Endothelial cell of umbilical vein (primary cell): ENCODE results near the gene DCHS2. TPM values are rescaled to one million over a fixed set of nuclear protein-coding genes. Genes with fewer than 3 reads are reported as not detected.

Experiments used
- BruUV-seq: library from RNA; stranded (reverse); fragments of 400-500 nt; replicated peaks from 2 replicates; lab custom pipeline; 2021; lab: Mats Ljungman, UMichigan
- CTCF ChIA-PET: fragments of 300-600, 350-600 bp; sonication (Branson Sonifier 250); formaldehyde crosslinking; loops from one replicate; lab custom pipeline; 2021; ENCODE audit warnings: antibody characterized with exemption, inconsistent platforms; lab: Charles Lee
- POLR2A ChIA-PET: fragments of 300-600, 350-600 bp; sonication (Branson Sonifier 250); formaldehyde crosslinking; loops from one replicate; lab custom pipeline; 2021; ENCODE audit warnings: antibody characterized with exemption, inconsistent platforms; lab: Charles Lee
- DNase-seq: peaks from one replicate; pipeline ENCODE4 v3.0.0-alpha.2; 2011; ENCODE audit warnings: low read depth, low spot score
- FAIRE-seq: peaks from 2 replicates; lab custom pipeline; 2011; peaks lifted over from hg19 to GRCh38; lab: Jason Lieb, UNC
- H2AFZ ChIP-seq: 2 replicates; pipeline ENCODE4 v1.6.0; 2012; ENCODE audit warnings: low read depth, low read length, control low read depth, inconsistent platforms
- H3K27ac ChIP-seq: 2 replicates; pipeline ENCODE4 v1.5.1; 2011; ENCODE audit warnings: low read depth, mild to moderate bottlenecking, control low read depth, low read length, moderate library complexity; ENCODE audit not compliant: insufficient read depth
- H3K27me3 ChIP-seq, 2 experiments: 2 replicates each; pipeline versions ENCODE4 v1.6.0 to v1.6.1; 2011; ENCODE audit warnings: low read length in 2 of 2, mixed read lengths in 1 of 2; ENCODE audit not compliant: control insufficient read depth in 2 of 2, insufficient read depth in 2 of 2
- H3K36me3 ChIP-seq, 2 experiments: 2 replicates in 1 of 2; 3 replicates in 1 of 2; pipeline ENCODE4 v1.5.1; 2011; ENCODE audit warnings: low read length in 2 of 2, mild to moderate bottlenecking in 1 of 2, moderate library complexity in 1 of 2; ENCODE audit not compliant: control insufficient read depth in 2 of 2, insufficient read depth in 2 of 2; ENCODE audit errors: extremely low read depth in 1 of 2
- H3K4me1 ChIP-seq: 3 replicates; pipeline ENCODE4 v1.5.1; 2011; ENCODE audit warnings: mild to moderate bottlenecking, low read length; ENCODE audit not compliant: control insufficient read depth, insufficient read depth; ENCODE audit errors: extremely low read depth
- H3K4me2 ChIP-seq: 2 replicates; pipeline ENCODE4 v1.6.1; 2011; ENCODE audit warnings: low read length, control low read depth, mixed read lengths; ENCODE audit not compliant: insufficient read depth
- H3K4me3 ChIP-seq, 3 experiments: fragments of 200-600 bp in 1 of 3; sonication (generic), shearing (Covaris generic) in 1 of 3; replicated peaks in 1 of 3; 2 replicates each; pipeline ENCODE4 v1.5.1; 2011 to 2016; ENCODE audit warnings: control low read depth in 3 of 3, low read length in 3 of 3, mild to moderate bottlenecking in 2 of 3, inconsistent platforms in 1 of 3, low read depth in 1 of 3, moderate library complexity in 1 of 3; ENCODE audit not compliant: insufficient read depth in 1 of 3
- H3K79me2 ChIP-seq: 2 replicates; pipeline ENCODE4 v1.6.0; 2012; ENCODE audit warnings: low read length, inconsistent platforms; ENCODE audit not compliant: control insufficient read depth, insufficient read depth
- H3K9ac ChIP-seq: replicated peaks from 2 replicates; pipeline ENCODE3; 2011; ENCODE audit warnings: low read length, control low read depth; ENCODE audit not compliant: insufficient read depth; ENCODE audit errors: extremely low read depth
- H3K9me1 ChIP-seq: replicated peaks from 3 replicates; pipeline ENCODE4 v1.6.0; 2011; ENCODE audit warnings: mild to moderate bottlenecking, low read length; ENCODE audit not compliant: control insufficient read depth, insufficient read depth; ENCODE audit errors: extremely low read depth
- H3K9me3 ChIP-seq: replicated peaks from 2 replicates; pipeline ENCODE4 v1.5.1; 2012; ENCODE audit warnings: low read length, inconsistent platforms; ENCODE audit not compliant: control insufficient read depth, insufficient read depth
- H4K20me1 ChIP-seq: replicated peaks from 2 replicates; pipeline ENCODE3; 2011; ENCODE audit warnings: mild to moderate bottlenecking, low read length; ENCODE audit not compliant: control insufficient read depth, insufficient read depth; ENCODE audit errors: extremely low read depth
- CTCF ChIP-seq, 2 donors: IDR thresholded peaks; 1 replicate in 1 of 2; 2 replicates in 1 of 2; pipeline ENCODE4 v1.5.1; 2011; ENCODE audit warnings: low read length in 2 of 2, mild to moderate bottlenecking in 2 of 2, moderate library complexity in 2 of 2, control low read depth in 1 of 2, inconsistent platforms in 1 of 2, low read depth in 1 of 2; ENCODE audit not compliant: insufficient read depth in 1 of 2; ENCODE audit errors: extremely low read depth in 1 of 2
- EZH2 ChIP-seq: IDR thresholded peaks from 2 replicates; pipeline ENCODE4 v1.6.1; 2012; ENCODE audit warnings: borderline replicate concordance, low read depth, mild to moderate bottlenecking, moderate library complexity, low read length, inconsistent platforms; ENCODE audit not compliant: severe bottlenecking
- FOS ChIP-seq: IDR thresholded peaks from 2 replicates; pipeline ENCODE4 v1.6.1; 2011; ENCODE audit warnings: mild to moderate bottlenecking, low read length, moderate library complexity, borderline replicate concordance; ENCODE audit not compliant: insufficient read depth
- GATA2 ChIP-seq: IDR thresholded peaks from 2 replicates; pipeline ENCODE4 v1.7.0; 2011; ENCODE audit warnings: low read depth, mild to moderate bottlenecking, moderate library complexity, mixed read lengths, low read length; ENCODE audit not compliant: insufficient read length, insufficient read depth
- MYC ChIP-seq: IDR thresholded peaks from one replicate; pipeline ENCODE4 v1.6.1; 2011; ENCODE audit warnings: mild to moderate bottlenecking, low read depth, low read length
- dilution Hi-C: fragments of 300-500 bp; cut with MboI; formaldehyde crosslinking; loops from one replicate; pipeline ENCODE4 v1.15.0; 2019; ENCODE audit warnings: low sequenced_read_pairs; ENCODE audit not compliant: extremely low pct_ligation_motif_present
- intact Hi-C: fragments of 100-400 bp; cut with micrococcal nuclease; formaldehyde crosslinking; loops from one replicate; pipeline ENCODE4 v1.10.0; 2022
- polyA plus RNA-seq, 4 experiments: library from polyadenylated mRNA; depleted of rRNA in 3 of 4; stranded (reverse) in 3 of 4; unstranded in 1 of 4; fragments of >200 nt; gene quantifications; 2 replicates each; pipeline versions ENCODE4 v1.2.1 to v1.2.3, GENCODE V29; 2011 to 2012; ENCODE audit warnings: missing spikeins in 1 of 4
- total RNA-seq: library from RNA; stranded (reverse); gene quantifications from 2 replicates; pipeline ENCODE4 v1.2.3, GENCODE V29; 2021

Gene DCHS2
- total and polyA plus RNA-seq, 2 donors (not counting 3 experiments of a cell fraction or from before 2014, with no cell fraction given): not detected

GRCh38 chr4:154507156-154507555 is 15.6 kb upstream of the DCHS2 start:
- no peak overlapping the region for H3K27ac ChIP-seq
- no peaks in the 10 kb centered on the region for H3K4me1 ChIP-seq
- no peaks in the 10 kb centered on the region for H3K79me2 ChIP-seq
- BruUV-seq: no TSS peak
- no peaks in the 10 kb centered on the region for H3K9me1 ChIP-seq
- H2AFZ ChIP-seq: no peak overlapping the region
- H3K27me3 ChIP-seq: no peaks in the 10 kb centered on the region
- ChIA-PET CTCF (interaction anchor here (0.8 to 2.4 kb wide), 10 partner anchors 10 to 721 kb away, joined by 3 to 77 read pairs (median 4); partner anchors contain the start of gene PLRG1), POLR2A (no interaction called here)
- H3K9ac ChIP-seq: no peak overlapping the region
- H4K20me1 ChIP-seq: no peaks in the 10 kb centered on the region
- FAIRE-seq (no peak), DNase-seq (no peak)
- H3K4me2 ChIP-seq: no peak overlapping the region
- no peaks in the 10 kb centered on the region for H3K36me3 ChIP-seq
- no peaks in the 10 kb centered on the region for H3K9me3 ChIP-seq
- TF ChIP-seq MYC (no peak), FOS (no peak), GATA2 (no peak)
- dilution Hi-C loops (no loop called here), intact Hi-C loops (no loop called here)
- no peak overlapping the region for H3K4me3 ChIP-seq

- Histone ChIP-seq H3K4me1 (no peaks in the 10 kb centered on the region), H3K79me2 (no peaks in the 10 kb centered on the region), H3K27ac (no peak overlapping the region), H3K9me1 (no peaks in the 10 kb centered on the region), H4K20me1 (no peaks in the 10 kb centered on the region), H3K36me3 (no peaks in the 10 kb centered on the region), H3K4me2 (no peak overlapping the region), H3K4me3 (no peak overlapping the region), H3K9me3 (no peaks in the 10 kb centered on the region), H3K9ac (no peak overlapping the region), H3K27me3 (peaks cover 0 to 4% of the 10 kb centered on the region in 2 experiments), H2AFZ (no peak overlapping the region)
- no peak for FAIRE-seq
- TF ChIP-seq EZH2 (no peak), CTCF (IDR thresholded peaks at IDR 0.05; ENCODE audit: extremely low read depth in 1 of 2, insufficient read depth in 1 of 2, low read depth in 1 of 2, low read length in 2 of 2) (peak; percentile 11 to 31)
- intact Hi-C loops (loop anchor here (1.0 kb wide), 1 partner anchor 177 kb away; no protein-coding TSS in a partner anchor), dilution Hi-C loops (no loop called here)
- peak; percentile 24 for DNase-seq
- POLR2A ChIA-PET: no interaction called here
- no TSS peak for BruUV-seq
- CTCF ChIA-PET: interaction anchor here (0.8 to 2.4 kb wide), 16 partner anchors 9 to 723 kb away, joined by 3 to 77 read pairs (median 4); partner anchors contain the start of gene PLRG1
These were observed 14.7 kb upstream of the DCHS2 start for GRCh38 chr4:154506253-154506652.
